Measurements from ENCODE around the gene MAP6. TPM values are rescaled to one million over a fixed set of nuclear protein-coding genes. Genes with fewer than 3 reads are reported as not detected.

The MAP6 gene
- total RNA-seq, 2 experiments from 2014 or later: not detected

GRCh38 chr11:75642402-75643113, 26.3 kb downstream of the MAP6 start:
- no peak overlapping the region for H3K4me3 ChIP-seq (ENCODE audit: low read length)
- no peak overlapping the region for H3K27ac ChIP-seq (ENCODE audit: low read depth in 1 of 2, low read length in 2 of 2)
- H3K9me3 Mint-ChIP-seq: no peaks in the 10 kb centered on the region
- no peaks in the 10 kb centered on the region for H3K27me3 ChIP-seq (ENCODE audit: control insufficient read depth in 1 of 2, insufficient read depth in 2 of 2, low read length in 2 of 2)
- ChIA-PET POLR2A (no interaction called here), CTCF (no interaction called here)
- H3K36me3 ChIP-seq (ENCODE audit: insufficient read depth, low read length): no peaks in the 10 kb centered on the region
- no peaks in the 10 kb centered on the region for H3K4me1 Mint-ChIP-seq (ENCODE audit: low read depth)
- TF ChIP-seq, protein P1, sequence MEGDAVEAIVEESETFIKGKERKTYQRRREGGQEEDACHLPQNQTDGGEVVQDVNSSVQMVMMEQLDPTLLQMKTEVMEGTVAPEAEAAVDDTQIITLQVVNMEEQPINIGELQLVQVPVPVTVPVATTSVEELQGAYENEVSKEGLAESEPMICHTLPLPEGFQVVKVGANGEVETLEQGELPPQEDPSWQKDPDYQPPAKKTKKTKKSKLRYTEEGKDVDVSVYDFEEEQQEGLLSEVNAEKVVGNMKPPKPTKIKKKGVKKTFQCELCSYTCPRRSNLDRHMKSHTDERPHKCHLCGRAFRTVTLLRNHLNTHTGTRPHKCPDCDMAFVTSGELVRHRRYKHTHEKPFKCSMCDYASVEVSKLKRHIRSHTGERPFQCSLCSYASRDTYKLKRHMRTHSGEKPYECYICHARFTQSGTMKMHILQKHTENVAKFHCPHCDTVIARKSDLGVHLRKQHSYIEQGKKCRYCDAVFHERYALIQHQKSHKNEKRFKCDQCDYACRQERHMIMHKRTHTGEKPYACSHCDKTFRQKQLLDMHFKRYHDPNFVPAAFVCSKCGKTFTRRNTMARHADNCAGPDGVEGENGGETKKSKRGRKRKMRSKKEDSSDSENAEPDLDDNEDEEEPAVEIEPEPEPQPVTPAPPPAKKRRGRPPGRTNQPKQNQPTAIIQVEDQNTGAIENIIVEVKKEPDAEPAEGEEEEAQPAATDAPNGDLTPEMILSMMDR (IDR thresholded peaks at IDR 0.05): no peak
- no peaks in the 10 kb centered on the region for H3K9me3 ChIP-seq (ENCODE audit: control insufficient read depth in 1 of 2, insufficient read depth in 1 of 2, low read length in 2 of 2)
- DNase-seq (no peak), ATAC-seq (ENCODE audit: poor library complexity) (no peak)
- peaks cover 33% of the 10 kb centered on the region for H3K27me3 Mint-ChIP-seq
- H3K4me1 ChIP-seq (ENCODE audit: insufficient read depth, low read length): no peaks in the 10 kb centered on the region
- H3K4me3 Mint-ChIP-seq: no peak overlapping the region
- no peaks in the 10 kb centered on the region for H3K36me3 Mint-ChIP-seq (ENCODE audit: low read depth)
- intact Hi-C loops (cut with DNase I, micrococcal nuclease): no loop called here
- H3K27ac Mint-ChIP-seq: no peak overlapping the region

- Mint-ChIP-seq H3K36me3 (ENCODE audit: low read depth) (no peaks in the 10 kb centered on the region), H3K4me1 (ENCODE audit: low read depth) (no peaks in the 10 kb centered on the region), H3K27me3 (peaks cover 61% of the 10 kb centered on the region), H3K27ac (no peak overlapping the region), H3K9me3 (no peaks in the 10 kb centered on the region), H3K4me3 (no peak overlapping the region)
- Histone ChIP-seq H3K4me3 (ENCODE audit: low read length) (no peak overlapping the region), H3K4me1 (ENCODE audit: insufficient read depth, low read length) (no peaks in the 10 kb centered on the region), H3K9me3 (ENCODE audit: control insufficient read depth in 1 of 2, insufficient read depth in 1 of 2, low read length in 2 of 2) (no peaks in the 10 kb centered on the region), H3K27ac (ENCODE audit: low read depth in 1 of 2, low read length in 2 of 2) (no peak overlapping the region), H3K36me3 (ENCODE audit: insufficient read depth, low read length) (no peaks in the 10 kb centered on the region), H3K27me3 (ENCODE audit: control insufficient read depth in 1 of 2, insufficient read depth in 2 of 2, low read length in 2 of 2) (peaks cover 10 to 19% of the 10 kb centered on the region in 2 experiments)
- intact Hi-C loops (cut with DNase I, micrococcal nuclease): no loop called here
- ChIA-PET CTCF (no interaction called here), POLR2A (no interaction called here)
- DNase-seq (peak in 3 of 14 experiments; percentile 3 to 29 (median 29)), ATAC-seq (ENCODE audit: poor library complexity) (no peak)
- TF ChIP-seq, protein P1 (IDR thresholded peaks at IDR 0.05): no peak
These were observed 29.1 kb downstream of the MAP6 start for GRCh38 chr11:75639762-75640181.

GRCh38 chr11:75637998-75638397, 30.8 kb downstream of the MAP6 start:
- no peaks in the 10 kb centered on the region for H3K36me3 Mint-ChIP-seq (ENCODE audit: low read depth)
- H3K27ac Mint-ChIP-seq: no peak overlapping the region
- TF ChIP-seq, protein P1 (IDR thresholded peaks at IDR 0.05): no peak
- Histone ChIP-seq H3K4me1 (ENCODE audit: insufficient read depth, low read length) (no peaks in the 10 kb centered on the region), H3K9me3 (ENCODE audit: control insufficient read depth in 1 of 2, insufficient read depth in 1 of 2, low read length in 2 of 2) (no peaks in the 10 kb centered on the region), H3K4me3 (ENCODE audit: low read length) (no peak overlapping the region), H3K36me3 (ENCODE audit: insufficient read depth, low read length) (no peaks in the 10 kb centered on the region), H3K27ac (ENCODE audit: low read depth in 1 of 2, low read length in 2 of 2) (no peak overlapping the region), H3K27me3 (ENCODE audit: control insufficient read depth in 1 of 2, insufficient read depth in 2 of 2, low read length in 2 of 2) (peaks cover 17 to 19% of the 10 kb centered on the region in 2 experiments)
- H3K9me3 Mint-ChIP-seq: no peaks in the 10 kb centered on the region
- no peak overlapping the region for H3K4me3 Mint-ChIP-seq
- peaks cover 72% of the 10 kb centered on the region for H3K27me3 Mint-ChIP-seq
- CTCF ChIA-PET: no interaction called here
- DNase-seq: no peak
- no peak for ATAC-seq (ENCODE audit: poor library complexity)
- POLR2A ChIA-PET: no interaction called here
- intact Hi-C loops (cut with DNase I, micrococcal nuclease): no loop called here
- no peaks in the 10 kb centered on the region for H3K4me1 Mint-ChIP-seq (ENCODE audit: low read depth)
